Stimulated activated naive CD8-positive, alpha-beta T cell treated with anti-CD3 and anti-CD28 coated beads, Interleukin-15, Interleukin-2, amounts not matched to agents 100 U/mL and 50 U/mL, for 24 hours (primary cell): ENCODE data around the gene ADAMTSL3.

Experiments
- ATAC-seq: fragments of 150-1000 bp; cut with Tn5 transposase; one replicate; pipeline ENCODE4 v1.10.0; 2021
- DNase-seq: peaks from one replicate; pipeline ENCODE4 v3.0.0; 2021

ADAMTSL3 gene, protein sequence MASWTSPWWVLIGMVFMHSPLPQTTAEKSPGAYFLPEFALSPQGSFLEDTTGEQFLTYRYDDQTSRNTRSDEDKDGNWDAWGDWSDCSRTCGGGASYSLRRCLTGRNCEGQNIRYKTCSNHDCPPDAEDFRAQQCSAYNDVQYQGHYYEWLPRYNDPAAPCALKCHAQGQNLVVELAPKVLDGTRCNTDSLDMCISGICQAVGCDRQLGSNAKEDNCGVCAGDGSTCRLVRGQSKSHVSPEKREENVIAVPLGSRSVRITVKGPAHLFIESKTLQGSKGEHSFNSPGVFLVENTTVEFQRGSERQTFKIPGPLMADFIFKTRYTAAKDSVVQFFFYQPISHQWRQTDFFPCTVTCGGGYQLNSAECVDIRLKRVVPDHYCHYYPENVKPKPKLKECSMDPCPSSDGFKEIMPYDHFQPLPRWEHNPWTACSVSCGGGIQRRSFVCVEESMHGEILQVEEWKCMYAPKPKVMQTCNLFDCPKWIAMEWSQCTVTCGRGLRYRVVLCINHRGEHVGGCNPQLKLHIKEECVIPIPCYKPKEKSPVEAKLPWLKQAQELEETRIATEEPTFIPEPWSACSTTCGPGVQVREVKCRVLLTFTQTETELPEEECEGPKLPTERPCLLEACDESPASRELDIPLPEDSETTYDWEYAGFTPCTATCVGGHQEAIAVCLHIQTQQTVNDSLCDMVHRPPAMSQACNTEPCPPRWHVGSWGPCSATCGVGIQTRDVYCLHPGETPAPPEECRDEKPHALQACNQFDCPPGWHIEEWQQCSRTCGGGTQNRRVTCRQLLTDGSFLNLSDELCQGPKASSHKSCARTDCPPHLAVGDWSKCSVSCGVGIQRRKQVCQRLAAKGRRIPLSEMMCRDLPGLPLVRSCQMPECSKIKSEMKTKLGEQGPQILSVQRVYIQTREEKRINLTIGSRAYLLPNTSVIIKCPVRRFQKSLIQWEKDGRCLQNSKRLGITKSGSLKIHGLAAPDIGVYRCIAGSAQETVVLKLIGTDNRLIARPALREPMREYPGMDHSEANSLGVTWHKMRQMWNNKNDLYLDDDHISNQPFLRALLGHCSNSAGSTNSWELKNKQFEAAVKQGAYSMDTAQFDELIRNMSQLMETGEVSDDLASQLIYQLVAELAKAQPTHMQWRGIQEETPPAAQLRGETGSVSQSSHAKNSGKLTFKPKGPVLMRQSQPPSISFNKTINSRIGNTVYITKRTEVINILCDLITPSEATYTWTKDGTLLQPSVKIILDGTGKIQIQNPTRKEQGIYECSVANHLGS (N-terminal part only)

DNA sequence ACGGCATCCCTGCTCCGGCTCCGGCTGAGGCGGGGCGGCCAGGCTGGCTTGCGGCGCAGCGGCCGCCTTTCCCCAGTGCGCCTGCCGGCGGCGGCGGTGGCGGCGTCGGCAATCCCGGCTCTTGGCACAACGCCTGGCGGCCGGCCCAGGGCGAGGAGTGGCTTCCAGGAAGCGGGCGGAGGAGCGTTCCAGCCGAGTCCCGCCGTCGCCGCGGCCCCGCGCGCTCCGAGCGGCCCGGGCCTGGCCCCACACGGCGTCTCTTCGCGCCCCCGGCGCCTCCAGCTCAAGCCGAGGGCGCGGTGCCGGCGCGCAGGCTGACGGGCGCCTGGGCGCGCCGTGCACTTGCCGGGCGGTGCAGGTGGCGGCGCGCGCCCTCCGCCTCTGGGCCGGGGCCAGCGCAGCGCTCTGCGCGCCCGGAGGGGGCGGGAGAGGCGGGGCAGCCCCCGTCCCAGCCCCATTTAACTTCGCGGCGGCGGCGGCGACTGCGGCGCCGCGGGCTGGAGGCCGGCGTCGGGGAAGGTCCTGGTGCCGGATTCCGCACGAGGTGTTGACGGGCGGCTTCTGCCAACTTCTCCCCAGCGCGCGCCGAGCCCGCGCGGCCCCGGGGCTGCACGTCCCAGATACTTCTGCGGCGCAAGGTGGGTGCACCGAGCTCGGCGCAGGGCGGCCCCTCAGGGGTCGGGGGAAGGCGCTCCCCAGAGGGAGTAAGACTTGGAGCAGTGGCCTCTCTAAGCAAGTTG lies at the start of gene ADAMTSL3:
ADAMTSL3 (plus strand) TSS at position 485 of the 740 bp plus-strand sequence. CDS start 1,639 bp downstream, outside the sequence.
- no peak for ATAC-seq
- DNase-seq: no peak

DNA sequence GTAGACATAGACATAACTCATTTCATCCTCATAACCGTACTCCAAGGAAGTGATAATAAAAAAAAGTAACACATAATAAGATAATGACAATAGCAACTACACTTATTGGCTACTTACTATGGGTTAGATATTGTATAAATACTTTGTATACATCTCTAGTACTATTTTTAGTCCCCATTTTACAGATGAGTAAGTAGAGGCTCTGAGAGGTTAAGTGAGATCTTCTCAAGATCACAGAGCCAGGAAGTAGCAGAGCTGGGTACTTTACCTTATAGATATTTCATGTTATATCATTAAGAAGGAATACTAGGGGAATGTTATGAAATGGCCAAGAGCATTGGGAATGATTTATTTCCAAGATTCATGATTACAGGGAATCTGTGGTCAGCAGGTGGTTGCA lies 49.4 kb upstream of the ADAMTSL3 start:
- no peak for ATAC-seq
- no peak for DNase-seq

DNA sequence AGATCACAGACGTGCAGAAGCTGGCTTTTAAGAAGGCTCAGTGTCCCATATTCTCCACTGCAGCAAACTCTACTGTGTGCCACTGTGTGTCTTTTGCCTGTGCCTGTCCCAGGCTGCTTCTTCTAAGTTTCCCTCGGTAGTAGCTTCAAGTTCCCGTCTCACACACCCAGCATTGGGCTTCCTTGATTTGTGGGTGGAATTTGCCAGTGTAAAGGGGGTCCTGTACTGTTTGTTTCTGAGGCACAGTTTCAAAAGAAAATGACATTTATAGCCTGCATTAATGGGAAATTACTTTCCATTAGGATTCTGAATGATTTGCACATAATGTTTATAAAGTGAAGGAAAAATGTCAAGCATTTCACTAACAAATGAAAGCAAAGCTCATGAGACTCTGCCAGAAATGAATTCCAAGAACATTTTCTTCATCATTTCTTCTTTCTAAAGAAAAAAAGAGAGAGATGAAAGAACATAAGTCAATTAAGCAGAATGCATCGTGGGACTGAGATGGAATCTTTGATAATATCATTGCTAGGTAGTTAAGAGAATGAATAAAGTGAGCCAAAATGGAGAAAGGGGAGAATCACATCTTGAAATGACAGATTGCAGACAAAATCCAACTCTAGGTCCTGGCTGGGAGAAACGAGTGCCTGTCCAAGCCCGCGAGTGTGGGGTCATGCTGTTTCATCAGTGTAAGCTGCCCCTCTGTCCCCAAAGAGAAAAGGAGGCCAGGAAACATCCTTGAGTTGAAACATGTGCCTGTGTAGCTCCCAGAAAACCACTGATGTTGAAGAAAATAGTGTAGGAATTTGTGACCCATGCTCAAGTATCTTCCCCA lies 48.6 kb upstream of the ADAMTSL3 start:
- DNase-seq: no peak

DNA sequence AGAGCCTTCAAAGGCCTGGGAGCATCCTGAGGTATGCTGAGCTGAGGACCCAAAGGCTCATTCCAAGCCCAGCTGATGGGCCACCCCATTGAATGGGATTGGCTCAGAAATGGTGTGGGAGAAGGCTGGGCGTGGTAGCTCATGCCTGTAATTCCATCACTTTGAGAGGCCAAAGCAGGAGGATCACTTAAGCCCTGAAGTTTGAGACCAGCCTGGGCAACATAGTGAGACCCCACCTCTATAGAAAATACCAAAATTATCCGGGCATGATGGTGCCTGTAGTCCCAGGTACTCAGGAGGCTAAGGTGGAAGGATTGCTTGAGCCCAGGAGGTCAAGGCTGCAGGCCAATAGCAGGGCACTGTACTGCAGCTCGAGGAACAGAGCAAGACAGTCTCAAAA lies 43.8 kb upstream of the ADAMTSL3 start:
- DNase-seq (no peak), ATAC-seq (no peak)

More for the DNA sequence above, 48.6 kb upstream of the ADAMTSL3 start:
- no peak for ATAC-seq

DNA sequence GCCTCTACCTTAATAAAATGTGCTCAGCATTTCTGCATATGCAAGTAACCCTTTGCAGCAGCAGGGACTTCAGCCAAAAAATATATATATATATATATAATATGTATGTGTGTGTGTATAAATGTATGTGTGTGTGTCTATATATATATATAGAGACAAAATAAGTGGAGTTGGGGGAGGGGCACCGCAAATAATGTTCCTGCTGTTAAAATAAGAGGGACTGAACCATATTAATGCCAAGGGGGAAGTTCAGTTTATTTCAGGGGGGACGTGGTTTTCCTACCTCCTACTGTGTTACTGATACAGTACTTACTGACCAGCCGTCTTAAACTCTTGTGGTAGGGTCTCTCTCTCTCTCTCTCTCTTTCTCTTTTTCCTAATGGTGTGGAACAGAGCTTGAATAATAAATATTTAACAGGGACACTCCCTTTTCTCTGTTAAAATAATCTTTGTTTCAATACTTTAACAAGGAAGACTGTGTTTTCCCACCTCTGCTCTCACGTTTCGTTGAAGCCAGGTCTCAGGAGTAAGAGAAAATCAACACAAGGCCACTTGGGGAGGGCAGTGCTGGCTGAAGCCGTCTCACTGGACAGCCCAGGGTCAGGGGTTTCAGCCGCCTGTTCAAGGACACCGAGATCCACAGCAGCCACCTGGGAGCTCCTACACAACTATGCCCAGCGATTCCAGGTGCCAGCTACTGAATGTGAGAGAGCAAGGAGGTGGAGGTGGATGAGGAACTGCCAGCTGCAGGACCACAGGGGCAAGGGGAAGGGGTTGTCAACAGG lies 42.8 kb upstream of the ADAMTSL3 start:
- DNase-seq (no peak), ATAC-seq (no peak)

DNA sequence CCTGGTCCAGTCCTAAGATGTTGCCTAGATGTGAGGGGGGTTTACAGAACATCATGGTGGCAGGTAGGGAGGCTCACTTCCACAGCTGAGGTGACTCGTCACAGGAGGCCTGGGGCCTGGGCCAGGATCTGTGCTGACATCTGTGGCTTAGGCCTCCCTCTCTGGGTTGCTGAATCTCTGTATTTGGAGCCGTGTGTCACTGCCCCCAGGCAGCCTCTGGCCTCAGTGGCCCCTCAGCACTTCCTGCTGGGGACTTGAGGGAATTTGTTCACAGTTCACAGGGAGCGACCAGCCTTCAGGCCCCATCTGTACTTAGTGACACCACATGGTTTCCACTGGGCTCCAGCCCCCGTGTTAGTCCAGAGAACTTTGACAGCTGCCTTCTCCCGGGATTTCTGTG lies 41.7 kb upstream of the ADAMTSL3 start:
- no peak for DNase-seq
- no peak for ATAC-seq

DNA sequence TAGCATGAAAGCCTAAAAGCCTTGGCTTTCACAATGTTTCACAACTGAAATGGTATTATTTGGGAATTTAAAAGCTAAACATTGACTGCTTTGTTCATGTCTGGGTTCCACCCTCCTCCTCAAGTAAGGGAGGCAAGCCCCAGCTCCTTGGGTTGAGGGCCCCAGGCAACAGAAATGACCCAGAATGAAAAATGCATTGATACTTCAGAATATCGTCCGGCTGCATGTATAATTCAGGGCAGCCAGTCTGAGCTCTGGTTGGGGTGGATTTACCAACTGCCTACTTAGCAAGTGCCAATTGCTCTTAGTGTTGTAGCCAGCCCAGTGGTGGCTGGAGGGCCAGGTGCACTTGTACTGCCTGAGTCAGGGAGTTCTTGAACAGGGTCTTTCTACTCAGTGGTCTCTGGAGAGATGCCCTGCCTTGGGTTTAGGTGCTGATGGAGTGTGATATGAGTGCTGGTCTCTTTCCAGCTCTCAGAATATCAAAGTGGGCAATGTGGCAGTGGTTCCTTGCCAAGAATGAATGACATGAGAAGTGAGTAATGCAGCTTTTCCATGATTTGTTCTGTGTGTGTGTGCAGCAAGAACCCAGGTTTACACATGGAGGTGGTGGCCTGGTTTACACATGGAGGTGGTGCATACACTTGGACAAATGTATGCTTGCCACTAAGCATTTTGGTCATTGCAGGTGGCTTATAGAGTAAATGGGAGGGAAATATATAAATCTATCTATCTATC lies 40.9 kb upstream of the ADAMTSL3 start:
- DNase-seq (no peak), ATAC-seq (no peak)

DNA sequence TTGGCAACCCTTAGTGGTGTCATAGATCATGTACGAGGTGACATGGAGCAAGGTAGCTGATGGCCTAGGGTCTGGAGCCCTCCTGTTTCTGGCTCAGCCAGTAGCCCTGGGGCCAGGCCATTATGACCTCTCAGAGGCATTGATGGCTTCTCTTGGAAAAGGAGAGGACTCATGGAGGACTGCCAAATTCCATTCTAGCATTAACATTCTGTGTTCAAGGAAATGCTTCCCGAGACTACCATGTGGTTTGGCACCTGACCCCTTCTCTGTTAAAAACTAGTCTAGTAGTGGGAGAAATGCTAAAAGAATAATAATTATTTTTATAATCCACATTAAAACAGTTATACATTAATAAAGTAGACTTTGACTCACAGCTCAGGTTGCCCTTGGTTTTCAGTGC lies 40.2 kb upstream of the ADAMTSL3 start:
- no peak for ATAC-seq
- no peak for DNase-seq

DNA sequence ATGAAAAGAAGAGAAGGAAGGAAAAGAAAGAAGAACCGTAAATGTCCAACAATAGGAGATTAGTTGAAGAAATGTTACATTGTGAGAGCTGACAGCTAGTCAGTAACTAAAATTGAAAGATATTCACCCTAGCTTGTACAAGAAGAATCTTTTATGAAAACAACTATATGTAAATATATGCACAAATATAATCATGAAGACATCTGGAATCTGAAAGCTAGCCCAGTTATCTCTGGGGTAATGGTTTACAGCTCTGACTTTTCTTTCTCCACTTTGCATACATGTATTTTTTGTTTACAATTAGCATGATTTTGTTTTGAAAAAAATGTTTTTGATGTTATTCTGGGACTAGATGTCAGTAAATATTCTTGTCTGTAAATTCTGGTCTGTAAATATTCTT lies 37.1 kb upstream of the ADAMTSL3 start:
- no peak for DNase-seq
- no peak for ATAC-seq

DNA sequence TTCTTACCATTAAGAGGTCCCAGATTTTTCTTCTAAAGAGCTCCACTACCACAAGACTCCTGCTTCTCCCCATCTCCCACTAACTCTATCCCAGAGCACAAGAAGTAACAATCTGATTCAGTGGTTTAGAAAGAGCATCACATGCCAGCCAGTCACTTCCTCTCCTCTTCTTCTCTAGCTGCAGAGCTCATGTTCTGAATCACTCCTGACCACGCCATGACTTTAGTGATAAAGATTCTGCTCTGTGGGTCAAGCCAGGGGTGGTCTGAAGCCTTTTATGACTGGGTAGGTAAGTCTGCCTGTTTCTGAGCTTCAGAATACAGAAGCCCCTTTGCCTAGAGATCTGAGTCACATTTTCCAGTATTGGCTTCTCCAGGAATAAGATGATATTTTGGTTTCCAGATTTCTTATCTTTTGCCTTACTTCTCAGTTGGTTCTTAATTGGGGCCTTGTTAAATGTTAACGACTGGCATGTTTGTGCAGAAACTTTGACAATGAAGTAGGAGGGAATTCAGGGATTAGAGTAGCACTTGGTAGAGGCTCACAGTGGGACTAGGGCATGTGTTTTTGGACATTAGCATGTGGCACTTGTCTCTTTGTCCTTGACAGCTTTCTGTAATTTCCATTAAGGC lies 27.6 kb upstream of the ADAMTSL3 start:
- DNase-seq: no peak
- peak; percentile 84 for ATAC-seq

DNA sequence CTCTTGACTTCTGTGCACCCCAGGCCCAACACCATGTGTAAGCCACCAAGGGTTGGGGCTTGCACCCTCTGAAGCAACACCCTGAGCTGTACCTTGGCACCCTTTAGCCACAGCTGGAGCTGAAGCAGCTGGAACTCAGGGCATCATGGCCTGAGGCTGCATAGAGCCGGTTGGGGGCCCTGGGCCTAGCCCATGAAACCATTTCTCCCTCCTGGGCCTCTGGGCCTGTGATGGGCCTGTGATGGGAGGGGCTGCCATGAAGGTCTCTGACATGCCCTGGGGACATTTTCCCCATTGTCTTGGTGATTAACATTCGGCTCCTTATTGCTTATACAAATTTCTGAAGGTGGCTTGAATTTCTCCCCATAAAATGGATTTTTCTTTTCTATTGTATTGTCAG lies 22.4 kb upstream of the ADAMTSL3 start:
- ATAC-seq: no peak

DNA sequence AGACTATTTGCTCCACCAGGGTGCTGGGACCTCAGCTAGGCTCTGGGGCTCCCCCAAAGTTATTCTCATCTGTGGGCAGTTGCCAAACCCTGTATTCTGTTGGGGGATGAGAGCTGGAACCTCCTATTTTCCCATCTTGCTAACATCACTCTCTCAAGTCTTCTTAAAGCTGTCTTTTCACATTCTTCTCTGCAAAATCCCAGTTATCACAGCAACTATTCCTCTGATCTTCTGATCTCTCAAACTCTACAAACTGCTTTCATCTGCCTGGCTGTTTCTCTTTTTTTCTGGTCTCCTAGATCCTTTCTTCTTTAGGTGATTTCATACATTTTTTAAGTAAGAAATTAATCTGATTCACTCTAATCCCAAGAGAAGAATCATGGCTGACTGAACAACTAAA lies 10.7 kb upstream of the ADAMTSL3 start:
- ATAC-seq (no peak), DNase-seq (no peak)

More for the DNA sequence above, 22.4 kb upstream of the ADAMTSL3 start:
- no peak for DNase-seq

DNA sequence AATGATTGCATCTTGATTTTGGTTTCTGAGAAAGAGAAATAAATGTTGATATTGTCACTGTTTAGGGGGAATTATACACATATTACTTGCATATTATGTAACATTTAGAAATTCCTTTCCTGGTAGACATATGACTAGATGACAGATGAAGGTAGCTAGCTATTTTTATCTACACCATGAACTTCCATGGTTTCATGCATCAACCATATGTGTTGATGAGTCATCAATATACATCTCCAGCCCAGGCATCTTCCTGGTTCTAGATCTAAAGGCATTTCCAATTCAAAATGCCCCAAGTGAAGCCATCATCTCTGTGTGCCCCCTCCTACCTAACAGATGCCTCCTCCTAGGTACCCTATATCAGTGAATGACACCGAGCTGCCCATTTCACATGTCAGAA lies 9.5 kb upstream of the ADAMTSL3 start:
- DNase-seq (no peak), ATAC-seq (no peak)

DNA sequence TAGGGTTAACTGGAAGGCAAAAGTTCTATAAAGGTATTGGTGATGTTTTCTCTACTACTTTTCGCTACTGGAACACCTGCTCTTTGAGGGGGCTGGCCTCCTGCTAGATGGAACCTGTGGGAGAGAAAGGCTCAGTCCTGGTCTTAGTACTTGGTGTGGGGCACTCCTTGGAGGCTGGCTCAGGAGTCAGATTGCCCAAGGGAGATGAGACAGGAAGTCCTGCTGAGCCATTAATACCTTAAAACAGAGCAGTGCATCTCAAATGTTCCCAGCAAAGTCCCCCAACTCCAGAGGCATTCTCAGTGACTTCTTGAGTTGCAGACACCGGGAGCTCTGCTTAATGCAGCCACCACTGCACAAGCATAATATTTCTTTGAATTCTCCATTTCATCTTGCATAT lies 3.1 kb upstream of the ADAMTSL3 start:
- DNase-seq: no peak
- ATAC-seq: no peak

DNA sequence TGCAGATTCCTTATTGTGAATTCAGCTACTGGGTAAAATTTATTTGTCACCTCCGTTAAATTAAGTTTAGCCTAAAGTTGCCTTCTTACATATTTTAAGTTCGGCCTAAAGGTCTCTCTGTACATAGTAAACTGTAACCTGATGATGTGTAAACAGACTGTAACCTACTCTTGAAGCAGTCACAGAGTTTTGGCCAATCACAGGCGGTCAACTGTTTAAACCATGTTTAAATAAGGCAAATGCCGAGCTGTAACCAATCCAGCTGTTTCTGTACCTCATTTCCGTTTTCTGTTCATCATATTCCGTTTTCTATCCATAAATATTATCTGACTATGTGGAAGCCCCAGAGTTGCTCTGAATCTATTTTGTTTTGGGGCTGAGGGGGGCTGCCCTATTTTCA lies 2.4 kb upstream of the ADAMTSL3 start:
- ATAC-seq (no peak), DNase-seq (no peak)

DNA sequence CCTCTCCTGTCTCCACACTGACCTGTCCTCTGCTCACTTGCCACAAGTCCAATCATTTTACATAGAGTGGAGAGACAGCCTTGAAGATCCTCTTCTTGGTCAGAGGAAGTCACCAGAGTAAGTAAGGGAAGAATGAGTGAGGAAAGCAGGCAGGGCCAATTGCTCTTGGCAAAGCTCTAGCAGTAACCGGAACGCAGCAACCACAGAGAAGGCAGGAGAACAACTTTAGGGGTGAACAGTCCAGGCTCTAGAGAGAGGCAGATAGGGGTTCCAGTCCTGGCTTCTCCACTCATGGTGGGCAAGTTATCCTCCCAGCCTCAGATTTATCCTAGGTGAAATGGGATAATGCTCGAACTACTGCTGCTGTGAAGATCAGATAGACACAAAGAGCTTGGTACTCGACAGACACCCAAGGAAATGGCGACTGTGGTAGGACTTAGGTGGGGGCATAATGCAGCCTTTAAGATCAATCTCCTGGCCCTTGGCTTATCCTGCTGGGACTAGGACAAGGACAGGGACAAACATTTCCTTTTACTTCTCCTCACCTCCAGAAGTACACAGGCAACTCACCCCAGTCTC lies 1.2 kb upstream of the ADAMTSL3 start:
- DNase-seq (no peak), ATAC-seq (no peak)

DNA sequence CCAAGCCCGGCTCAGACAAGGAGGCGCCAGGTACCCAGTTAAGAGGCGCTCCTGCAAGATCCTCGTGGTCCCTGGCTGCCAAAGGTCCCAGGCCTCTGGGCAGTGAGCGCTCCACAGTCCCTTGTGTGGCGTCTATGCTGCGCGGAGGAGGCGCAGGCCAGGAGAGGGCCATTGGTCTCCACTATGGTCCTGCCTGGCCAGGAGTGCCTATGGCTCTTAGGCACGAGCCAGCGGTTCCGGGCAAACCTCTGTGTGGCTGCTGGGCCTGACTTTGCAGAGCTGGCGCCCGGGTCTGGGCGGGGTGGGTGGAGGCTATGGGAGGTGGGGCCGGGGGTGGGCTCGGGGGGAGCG lies 660 bp upstream of the ADAMTSL3 start:
- ATAC-seq: no peak

More for the DNA sequence above, 660 bp upstream of the ADAMTSL3 start:
- no peak for DNase-seq
